Progenitor cell of endocrine pancreas (in vitro differentiated cells): ENCODE data around the gene CLEC4E. TPM values are rescaled to one million over a fixed set of nuclear protein-coding genes. Genes with fewer than 3 reads are reported as not detected.
A peak's percentile ranks its signal among the peaks of the same experiment; 100 is the strongest.
"Not testable (repeated sequence)": the region's sequence is repeated elsewhere in the genome, so short reads cannot be mapped to it uniquely, and the experiment has no call there.

Experiments used
- DNase-seq: peaks from one replicate; pipeline ENCODE4 v3.0.0; 2021; ENCODE audit warnings: low spot score; ENCODE audit not compliant: unreplicated experiment
- H3K27ac Mint-ChIP-seq: 2 replicates; pipeline ENCODE4 v1.8.0; 2021; ENCODE audit warnings: mild to moderate bottlenecking, moderate library complexity, mixed read lengths
- H3K27me3 Mint-ChIP-seq: 2 replicates; pipeline ENCODE4 v1.8.0; 2021; ENCODE audit warnings: mixed read lengths
- H3K36me3 Mint-ChIP-seq: 2 replicates; pipeline ENCODE4 v1.8.0; 2022; ENCODE audit warnings: mixed read lengths; ENCODE audit not compliant: insufficient read depth
- H3K4me1 Mint-ChIP-seq: 2 replicates; pipeline ENCODE4 v1.8.0; 2021; ENCODE audit warnings: low read depth, mixed read lengths
- H3K4me3 Mint-ChIP-seq: 2 replicates; pipeline ENCODE4 v1.8.0; 2021; ENCODE audit warnings: low read depth, mild to moderate bottlenecking, moderate library complexity, mixed read lengths
- H3K9me3 Mint-ChIP-seq: 2 replicates; pipeline ENCODE4 v1.8.0; 2021; ENCODE audit warnings: low read depth, mixed read lengths
- total RNA-seq: library from RNA; stranded (reverse); gene quantifications from 2 replicates; pipeline ENCODE4 v1.2.1, GENCODE V29; 2021
- TF ChIP-seq, protein P1 (sequence below): fragments of 200-600 bp; sonication (generic); IDR thresholded peaks from one replicate; pipeline ENCODE4 v1.5.0; 2021; ENCODE audit warnings: antibody characterized with exemption, mild to moderate bottlenecking; ENCODE audit not compliant: unreplicated experiment

CLEC4E gene
- total RNA-seq, 1 donor from 2014 or later, result not detected

DNA sequence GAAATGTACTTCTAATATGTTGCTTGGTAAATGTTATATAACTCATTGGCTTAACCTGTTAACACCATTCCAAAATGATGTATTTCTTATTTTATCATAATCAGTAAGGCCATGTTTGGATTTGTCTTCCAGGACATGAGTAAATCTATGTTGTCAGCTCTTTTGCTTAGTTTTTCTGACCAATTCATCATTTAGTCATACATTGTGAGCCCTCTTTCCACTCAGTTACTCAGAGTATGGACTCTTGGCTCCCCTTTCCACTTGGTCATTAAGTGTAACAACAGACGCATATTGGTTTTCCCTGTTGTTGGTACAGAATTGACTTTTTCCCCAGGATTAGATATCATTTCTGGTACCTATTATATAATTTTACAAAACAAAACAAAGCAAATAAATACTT is 36.4 kb downstream of the CLEC4E start:
- TF ChIP-seq, protein P1, sequence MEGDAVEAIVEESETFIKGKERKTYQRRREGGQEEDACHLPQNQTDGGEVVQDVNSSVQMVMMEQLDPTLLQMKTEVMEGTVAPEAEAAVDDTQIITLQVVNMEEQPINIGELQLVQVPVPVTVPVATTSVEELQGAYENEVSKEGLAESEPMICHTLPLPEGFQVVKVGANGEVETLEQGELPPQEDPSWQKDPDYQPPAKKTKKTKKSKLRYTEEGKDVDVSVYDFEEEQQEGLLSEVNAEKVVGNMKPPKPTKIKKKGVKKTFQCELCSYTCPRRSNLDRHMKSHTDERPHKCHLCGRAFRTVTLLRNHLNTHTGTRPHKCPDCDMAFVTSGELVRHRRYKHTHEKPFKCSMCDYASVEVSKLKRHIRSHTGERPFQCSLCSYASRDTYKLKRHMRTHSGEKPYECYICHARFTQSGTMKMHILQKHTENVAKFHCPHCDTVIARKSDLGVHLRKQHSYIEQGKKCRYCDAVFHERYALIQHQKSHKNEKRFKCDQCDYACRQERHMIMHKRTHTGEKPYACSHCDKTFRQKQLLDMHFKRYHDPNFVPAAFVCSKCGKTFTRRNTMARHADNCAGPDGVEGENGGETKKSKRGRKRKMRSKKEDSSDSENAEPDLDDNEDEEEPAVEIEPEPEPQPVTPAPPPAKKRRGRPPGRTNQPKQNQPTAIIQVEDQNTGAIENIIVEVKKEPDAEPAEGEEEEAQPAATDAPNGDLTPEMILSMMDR, result no peak

DNA sequence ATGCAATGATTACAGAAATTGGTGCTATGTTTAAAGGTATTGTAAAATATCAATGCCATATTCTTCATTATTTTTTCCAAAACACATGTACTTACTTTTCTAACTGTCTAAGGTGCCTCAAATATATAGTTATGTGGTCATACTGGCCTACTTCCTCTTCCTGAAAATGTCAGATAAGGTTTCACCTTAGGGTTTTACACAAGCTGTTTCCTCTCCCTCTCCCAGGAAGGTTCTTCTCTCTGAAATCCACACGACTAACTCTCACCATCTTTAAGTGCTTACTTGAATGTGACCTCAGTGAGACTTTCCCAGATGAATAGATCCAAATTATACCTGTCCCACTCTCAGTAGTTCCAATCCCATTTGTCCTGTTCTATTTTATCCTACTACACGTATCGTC is 39.0 kb downstream of the CLEC4E start:
- H3K27ac Mint-ChIP-seq, result no peak overlapping the region
- no peaks in the 10 kb centered on the region for H3K9me3 Mint-ChIP-seq
- TF ChIP-seq, protein P1, result no peak
- DNase-seq, result no peak
- H3K36me3 Mint-ChIP-seq, result no peaks in the 10 kb centered on the region
- H3K4me1 Mint-ChIP-seq, result no peaks in the 10 kb centered on the region
- no peak overlapping the region for H3K4me3 Mint-ChIP-seq
- H3K27me3 Mint-ChIP-seq, result peaks cover 12% of the 10 kb centered on the region

More for the DNA sequence above, 36.4 kb downstream of the CLEC4E start:
- H3K4me1 Mint-ChIP-seq, result no peaks in the 10 kb centered on the region
- peaks cover 15% of the 10 kb centered on the region for H3K27me3 Mint-ChIP-seq
- H3K36me3 Mint-ChIP-seq, result no peaks in the 10 kb centered on the region
- H3K27ac Mint-ChIP-seq, result no peak overlapping the region
- DNase-seq, result no peak
- H3K4me3 Mint-ChIP-seq, result no peak overlapping the region
- no peaks in the 10 kb centered on the region for H3K9me3 Mint-ChIP-seq

DNA sequence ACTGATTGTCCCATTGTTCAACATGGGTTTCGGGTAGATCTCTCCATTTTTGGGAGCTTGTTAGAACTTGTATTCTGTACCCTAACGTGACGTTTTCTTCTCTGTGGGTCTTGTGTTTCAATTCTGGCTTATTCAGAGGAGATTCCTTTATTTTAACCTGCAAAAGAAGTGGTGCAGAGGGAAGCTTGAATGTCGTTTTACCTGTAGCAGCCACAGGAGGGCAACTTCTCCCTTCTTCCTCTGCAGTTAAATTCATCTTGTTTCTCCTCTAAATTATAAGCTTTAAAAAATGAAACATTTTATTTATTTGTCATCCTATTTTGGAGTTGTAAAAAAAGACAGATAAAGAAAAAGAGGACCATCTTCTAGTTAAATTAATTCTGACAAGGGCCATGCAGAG is 41.1 kb downstream of the CLEC4E start:
- no peak overlapping the region for H3K4me3 Mint-ChIP-seq
- H3K36me3 Mint-ChIP-seq, result no peaks in the 10 kb centered on the region
- DNase-seq, result no peak
- H3K27me3 Mint-ChIP-seq, result peaks cover 11% of the 10 kb centered on the region
- no peaks in the 10 kb centered on the region for H3K4me1 Mint-ChIP-seq
- H3K9me3 Mint-ChIP-seq, result no peaks in the 10 kb centered on the region
- H3K27ac Mint-ChIP-seq, result no peak overlapping the region
- TF ChIP-seq, protein P1, result peak; percentile 52

DNA sequence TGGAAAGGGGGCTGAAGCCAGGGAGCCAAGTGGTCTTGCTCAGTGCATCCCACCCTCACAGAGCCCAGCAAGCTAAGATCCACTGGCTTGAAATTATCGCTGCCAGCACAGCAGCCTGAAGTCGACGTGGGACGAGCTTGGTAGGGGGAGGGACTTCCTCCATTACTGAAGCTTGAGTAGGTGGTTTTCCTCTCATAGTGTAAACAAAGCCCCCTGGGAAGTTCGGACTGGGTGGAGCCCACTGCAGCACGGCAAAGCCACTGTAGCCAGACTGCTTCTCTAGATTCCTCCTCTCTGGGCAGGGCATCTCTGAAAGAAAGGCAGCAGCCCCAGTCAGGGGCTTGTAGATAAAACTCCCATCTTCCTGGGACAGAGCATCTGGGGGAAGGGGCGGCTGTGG is 44.6 kb downstream of the CLEC4E start:
- not testable (repeated sequence) for H3K27ac Mint-ChIP-seq, DNase-seq, H3K4me3 Mint-ChIP-seq, H3K4me1 Mint-ChIP-seq, H3K36me3 Mint-ChIP-seq, H3K9me3 Mint-ChIP-seq
- H3K27me3 Mint-ChIP-seq, result peaks cover 11% of the 10 kb centered on the region

DNA sequence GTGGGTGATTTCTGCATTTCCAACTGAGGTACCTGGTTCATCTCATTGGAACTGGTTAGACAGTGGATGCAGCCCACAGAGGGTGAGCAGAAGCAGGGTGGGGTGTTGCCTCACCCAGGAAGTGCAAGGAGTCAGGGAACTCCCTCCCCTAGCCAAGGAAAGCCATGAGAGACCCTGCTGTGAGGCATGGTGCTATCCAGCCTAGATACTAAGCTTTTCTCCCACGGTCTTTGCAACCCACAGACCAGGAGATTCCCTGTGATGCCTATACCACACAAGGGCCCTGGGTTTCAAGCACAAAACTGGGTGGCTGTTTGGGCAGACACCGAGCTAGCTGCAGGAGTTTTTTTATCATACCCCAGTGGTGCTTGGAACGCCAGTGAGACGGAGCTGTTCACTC is 45.0 kb downstream of the CLEC4E start:
- H3K4me3 Mint-ChIP-seq, H3K4me1 Mint-ChIP-seq, H3K27ac Mint-ChIP-seq, H3K36me3 Mint-ChIP-seq, H3K9me3 Mint-ChIP-seq, DNase-seq: not testable (repeated sequence)
- peaks cover 11% of the 10 kb centered on the region for H3K27me3 Mint-ChIP-seq

DNA sequence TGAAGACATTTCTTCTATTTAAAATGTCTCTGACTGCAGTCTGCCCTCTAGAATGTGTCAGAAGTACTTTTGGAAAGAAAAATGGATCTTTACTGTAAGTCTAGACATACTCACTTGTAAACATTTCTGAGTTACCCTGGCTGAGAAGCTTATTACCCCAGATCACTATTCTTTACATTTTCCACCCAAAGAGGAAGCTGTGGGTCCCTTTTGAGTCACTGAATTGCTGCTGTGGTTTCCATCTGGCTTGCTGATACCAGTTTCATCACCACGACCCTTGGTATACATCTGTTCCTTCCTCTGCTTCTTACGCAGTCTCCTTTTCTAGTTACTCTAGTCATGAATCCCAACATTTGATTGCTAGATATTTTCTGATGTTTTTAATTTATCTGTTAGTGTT is 47.6 kb downstream of the CLEC4E start:
- no peak overlapping the region for H3K4me3 Mint-ChIP-seq
- H3K27ac Mint-ChIP-seq, result no peak overlapping the region
- TF ChIP-seq, protein P1, result no peak
- DNase-seq, result no peak
- H3K27me3 Mint-ChIP-seq, result peaks cover 4% of the 10 kb centered on the region
- no peaks in the 10 kb centered on the region for H3K36me3 Mint-ChIP-seq
- peaks cover 7% of the 10 kb centered on the region for H3K9me3 Mint-ChIP-seq
- H3K4me1 Mint-ChIP-seq, result no peaks in the 10 kb centered on the region
